OCI-LY1 (cell line): ENCODE results near the gene BANF2.

ENCODE experiments used
- CTCF ChIP-seq: fragments of 200-600 bp; sonication (generic), shearing (Covaris generic); IDR thresholded peaks from 2 replicates; pipeline ENCODE4 v1.5.1; 2017; ENCODE audit warnings: mild to moderate bottlenecking, antibody characterized with exemption, low read length, moderate library complexity, mixed read lengths
- EZH2 ChIP-seq: fragments of 200-600 bp; sonication (generic), shearing (Covaris generic); IDR thresholded peaks from 2 replicates; pipeline ENCODE4 v1.8.0; 2017; ENCODE audit warnings: borderline replicate concordance, mixed run types, mild to moderate bottlenecking, antibody characterized with exemption, low read length, moderate library complexity, mixed read lengths

- TF ChIP-seq CTCF: no peak
- no peak for TF ChIP-seq EZH2
These were observed 9.1 kb downstream of the BANF2 start for GRCh38 chr20:17708675-17709360.
